Measurements from ENCODE around the gene COA4.

COA4 gene

GRCh38 chr11:73866095-73866579 is 10.5 kb downstream of the COA4 start:
- DNase-seq = no peak
- TF ChIP-seq CTCF (IDR thresholded peaks at IDR 0.05; ENCODE audit: low read depth, low read length, missing control alignments) = no peak
- no peaks in the 10 kb centered on the region for H3K36me3 ChIP-seq (replicated peaks)
- H3K27ac ChIP-seq = no peak overlapping the region
- in situ Hi-C loops (cut with HindIII; ENCODE audit: low pct_ligation_motif_present, low sequenced_read_pairs) = no loop called here
- no peak overlapping the region for H3K4me3 ChIP-seq (ENCODE audit: low read depth, low read length)
- no peaks in the 10 kb centered on the region for H3K27me3 ChIP-seq (replicated peaks)

- in situ Hi-C loops (cut with HindIII; ENCODE audit: low pct_ligation_motif_present, low sequenced_read_pairs) = no loop called here
- Histone ChIP-seq H3K36me3 (replicated peaks) (no peaks in the 10 kb centered on the region), H3K27ac (no peak overlapping the region), H3K27me3 (replicated peaks) (no peaks in the 10 kb centered on the region), H3K4me3 (ENCODE audit: low read depth, low read length) (no peak overlapping the region)
- no peak for TF ChIP-seq CTCF (IDR thresholded peaks at IDR 0.05; ENCODE audit: low read depth, low read length, missing control alignments)
- DNase-seq = no peak
These were observed 13.7 kb downstream of the COA4 start for GRCh38 chr11:73862986-73863385.

GRCh38 chr11:73860202-73860601 is 16.4 kb downstream of the COA4 start:
- no peak for DNase-seq
- Histone ChIP-seq H3K4me3 (ENCODE audit: low read depth, low read length) (no peak overlapping the region), H3K36me3 (replicated peaks) (no peaks in the 10 kb centered on the region), H3K27me3 (replicated peaks) (no peaks in the 10 kb centered on the region), H3K27ac (no peak overlapping the region)
- in situ Hi-C loops (cut with HindIII; ENCODE audit: low pct_ligation_motif_present, low sequenced_read_pairs) = no loop called here
- TF ChIP-seq CTCF (IDR thresholded peaks at IDR 0.05; ENCODE audit: low read depth, low read length, missing control alignments) = no peak

GRCh38 chr11:73859671-73860070 is 17.0 kb downstream of the COA4 start:
- H3K27ac ChIP-seq = no peak overlapping the region
- no peak for TF ChIP-seq CTCF (IDR thresholded peaks at IDR 0.05; ENCODE audit: low read depth, low read length, missing control alignments)
- H3K4me3 ChIP-seq (ENCODE audit: low read depth, low read length) = no peak overlapping the region
- no peaks in the 10 kb centered on the region for H3K27me3 ChIP-seq (replicated peaks)
- in situ Hi-C loops (cut with HindIII; ENCODE audit: low pct_ligation_motif_present, low sequenced_read_pairs) = no loop called here
- no peaks in the 10 kb centered on the region for H3K36me3 ChIP-seq (replicated peaks)
- DNase-seq = no peak

GRCh38 chr11:73856031-73856567 is 20.5 kb downstream of the COA4 start:
- DNase-seq = no peak

More at GRCh38 chr11:73856031-73856567, 20.5 kb downstream of the COA4 start:
- TF ChIP-seq CTCF (IDR thresholded peaks at IDR 0.05; ENCODE audit: low read depth, low read length, missing control alignments) = no peak
- Histone ChIP-seq H3K36me3 (replicated peaks) (no peaks in the 10 kb centered on the region), H3K27ac (no peak overlapping the region), H3K27me3 (replicated peaks) (no peaks in the 10 kb centered on the region), H3K4me3 (ENCODE audit: low read depth, low read length) (no peak overlapping the region)
- in situ Hi-C loops (cut with HindIII; ENCODE audit: low pct_ligation_motif_present, low sequenced_read_pairs) = no loop called here
